ENCODE measurements around the gene NCKAP5.

The NCKAP5 gene

GRCh38 chr2:132910432-132910831 lies 657.8 kb downstream of the NCKAP5 start:
- no peaks in the 10 kb centered on the region for H3K27me3 Mint-ChIP-seq (ENCODE audit: low read depth)
- H3K9me3 Mint-ChIP-seq = peaks cover 3% of the 10 kb centered on the region
- H3K27ac Mint-ChIP-seq = no peak overlapping the region
- no peak overlapping the region for H3K4me3 Mint-ChIP-seq
- TF ChIP-seq CTCF (IDR thresholded peaks at IDR 0.05; ENCODE audit: unreplicated experiment in 3 of 3) = no peak
- H3K36me3 Mint-ChIP-seq (ENCODE audit: low read depth) = no peaks in the 10 kb centered on the region
- H3K4me1 Mint-ChIP-seq = peaks cover 27% of the 10 kb centered on the region

GRCh38 chr2:132909427-132909826 lies 658.8 kb downstream of the NCKAP5 start:
- H3K27ac Mint-ChIP-seq = no peak overlapping the region
- no peaks in the 10 kb centered on the region for H3K27me3 Mint-ChIP-seq (ENCODE audit: low read depth)
- H3K4me1 Mint-ChIP-seq = peaks cover 35% of the 10 kb centered on the region
- TF ChIP-seq CTCF (IDR thresholded peaks at IDR 0.05; ENCODE audit: unreplicated experiment in 3 of 3) = no peak
- H3K36me3 Mint-ChIP-seq (ENCODE audit: low read depth) = no peaks in the 10 kb centered on the region
- H3K9me3 Mint-ChIP-seq = peaks cover 3% of the 10 kb centered on the region
- no peak overlapping the region for H3K4me3 Mint-ChIP-seq

GRCh38 chr2:132904142-132904842 lies 664.0 kb downstream of the NCKAP5 start:
- peaks cover 15% of the 10 kb centered on the region for H3K4me1 Mint-ChIP-seq
- no peaks in the 10 kb centered on the region for H3K9me3 Mint-ChIP-seq
- H3K27ac Mint-ChIP-seq = peak overlapping the region in 1 of 3 experiments; percentile 58
- no peaks in the 10 kb centered on the region for H3K27me3 Mint-ChIP-seq (ENCODE audit: low read depth)
- no peak for TF ChIP-seq CTCF (IDR thresholded peaks at IDR 0.05; ENCODE audit: unreplicated experiment in 3 of 3)
- no peaks in the 10 kb centered on the region for H3K36me3 Mint-ChIP-seq (ENCODE audit: low read depth)
- H3K4me3 Mint-ChIP-seq = no peak overlapping the region

GRCh38 chr2:132902626-132903025 lies 665.6 kb downstream of the NCKAP5 start:
- Mint-ChIP-seq H3K9me3 (peaks cover 5% of the 10 kb centered on the region), H3K4me3 (no peak overlapping the region), H3K27me3 (ENCODE audit: low read depth) (no peaks in the 10 kb centered on the region), H3K36me3 (ENCODE audit: low read depth) (no peaks in the 10 kb centered on the region), H3K27ac (no peak overlapping the region), H3K4me1 (peaks cover 15% of the 10 kb centered on the region)
- TF ChIP-seq CTCF (IDR thresholded peaks at IDR 0.05; ENCODE audit: unreplicated experiment in 3 of 3) = no peak

GRCh38 chr2:132901661-132902060 lies 666.6 kb downstream of the NCKAP5 start:
- H3K27ac Mint-ChIP-seq = no peak overlapping the region
- H3K4me1 Mint-ChIP-seq = peaks cover 15% of the 10 kb centered on the region
- peaks cover 5% of the 10 kb centered on the region for H3K9me3 Mint-ChIP-seq
- H3K4me3 Mint-ChIP-seq = no peak overlapping the region
- no peak for TF ChIP-seq CTCF (IDR thresholded peaks at IDR 0.05; ENCODE audit: unreplicated experiment in 3 of 3)
- H3K27me3 Mint-ChIP-seq (ENCODE audit: low read depth) = no peaks in the 10 kb centered on the region
- H3K36me3 Mint-ChIP-seq (ENCODE audit: low read depth) = no peaks in the 10 kb centered on the region

GRCh38 chr2:132897111-132897510 lies 671.2 kb downstream of the NCKAP5 start:
- no peaks in the 10 kb centered on the region for H3K36me3 Mint-ChIP-seq (ENCODE audit: low read depth)
- no peak for TF ChIP-seq CTCF (IDR thresholded peaks at IDR 0.05; ENCODE audit: unreplicated experiment in 3 of 3)
- no peak overlapping the region for H3K4me3 Mint-ChIP-seq
- no peak overlapping the region for H3K27ac Mint-ChIP-seq
- H3K9me3 Mint-ChIP-seq = peaks cover 5% of the 10 kb centered on the region
- H3K27me3 Mint-ChIP-seq (ENCODE audit: low read depth) = no peaks in the 10 kb centered on the region
- H3K4me1 Mint-ChIP-seq = no peaks in the 10 kb centered on the region

All from nephron (organoid).